CD4-positive, CD25-positive, alpha-beta regulatory T cell (primary cell): ENCODE results near the gene GINS2. TPM values are rescaled to one million over a fixed set of nuclear protein-coding genes. Genes with fewer than 3 reads are reported as not detected.

Source experiments
- ATAC-seq, 2 donors: fragments of 150-1000 bp; cut with Tn5 transposase; one replicate each; pipeline ENCODE4 v1.10.0; 2021; ENCODE audit warnings: low read depth in 2 of 2, moderate number of reproducible peaks in 2 of 2, moderate library complexity in 1 of 2
- DNase-seq, 3 donors: peaks; one replicate each; pipeline versions ENCODE4 v3.0.0 to v3.0.0-alpha.2; 2012 to 2022; ENCODE audit warnings: mixed read lengths in 1 of 3
- H3K27ac ChIP-seq: one replicate; pipeline ENCODE4 v1.7.0; 2013; ENCODE audit warnings: mild to moderate bottlenecking, low read length; ENCODE audit not compliant: insufficient read depth, poor library complexity, severe bottlenecking
- H3K27me3 ChIP-seq: one replicate; pipeline ENCODE4 v1.7.0; 2013; ENCODE audit warnings: low read length; ENCODE audit not compliant: control insufficient read depth, insufficient read depth
- H3K36me3 ChIP-seq: one replicate; pipeline ENCODE4 v1.7.0; 2013; ENCODE audit warnings: mild to moderate bottlenecking, low read length, moderate library complexity; ENCODE audit not compliant: control insufficient read depth, insufficient read depth
- H3K4me1 ChIP-seq: 2 replicates; pipeline ENCODE4 v1.7.0; 2013; ENCODE audit warnings: mild to moderate bottlenecking, low read length; ENCODE audit not compliant: insufficient read depth, control insufficient read depth, poor library complexity, severe bottlenecking
- H3K4me3 ChIP-seq: one replicate; pipeline ENCODE4 v1.7.0; 2013; ENCODE audit warnings: low read depth, mild to moderate bottlenecking, low read length, moderate library complexity
- H3K9me3 ChIP-seq, 2 experiments: 1 replicate in 1 of 2; 2 replicates in 1 of 2; pipeline ENCODE4 v1.7.0; 2013; ENCODE audit warnings: low read length in 2 of 2, mild to moderate bottlenecking in 1 of 2, moderate library complexity in 1 of 2; ENCODE audit not compliant: control insufficient read depth in 2 of 2
- H3K27ac Mint-ChIP-seq, 3 donors: one replicate each; pipeline ENCODE4 v1.8.0; 2020 to 2022; ENCODE audit warnings: mild to moderate bottlenecking in 3 of 3, mixed read lengths in 3 of 3, moderate library complexity in 2 of 3
- H3K27me3 Mint-ChIP-seq: one replicate; pipeline ENCODE4 v1.8.0; 2022; ENCODE audit warnings: mild to moderate bottlenecking, mixed read lengths
- H3K36me3 Mint-ChIP-seq: one replicate; pipeline ENCODE4 v1.8.0; 2020; ENCODE audit warnings: mixed read lengths
- H3K4me1 Mint-ChIP-seq, 4 donors: one replicate each; pipeline ENCODE4 v1.8.0; 2020 to 2022; ENCODE audit warnings: mixed read lengths in 4 of 4, mild to moderate bottlenecking in 1 of 4
- H3K4me3 Mint-ChIP-seq, 4 donors: one replicate each; pipeline ENCODE4 v1.8.0; 2020 to 2022; ENCODE audit warnings: mild to moderate bottlenecking in 4 of 4, mixed read lengths in 4 of 4, moderate library complexity in 3 of 4
- H3K9me3 Mint-ChIP-seq, 7 donors: one replicate each; pipeline ENCODE4 v1.8.0; 2020 to 2022; ENCODE audit warnings: mixed read lengths in 7 of 7, mild to moderate bottlenecking in 3 of 7, moderate library complexity in 2 of 7
- polyA plus RNA-seq, 4 donors: library from polyadenylated mRNA; unstranded; fragments of 300-500 nt; fragmentation: Illumina TruSeq; gene quantifications; one replicate each; pipeline ENCODE4 v1.2.3, GENCODE V29; 2021
- total RNA-seq: library from RNA; stranded (reverse); gene quantifications from one replicate; pipeline ENCODE4 v1.2.3, GENCODE V29; 2022

Gene GINS2
- total and polyA plus RNA-seq, 5 donors from 2014 or later, result 2.9 to 5.1 (median 3.9) TPM

DNA sequence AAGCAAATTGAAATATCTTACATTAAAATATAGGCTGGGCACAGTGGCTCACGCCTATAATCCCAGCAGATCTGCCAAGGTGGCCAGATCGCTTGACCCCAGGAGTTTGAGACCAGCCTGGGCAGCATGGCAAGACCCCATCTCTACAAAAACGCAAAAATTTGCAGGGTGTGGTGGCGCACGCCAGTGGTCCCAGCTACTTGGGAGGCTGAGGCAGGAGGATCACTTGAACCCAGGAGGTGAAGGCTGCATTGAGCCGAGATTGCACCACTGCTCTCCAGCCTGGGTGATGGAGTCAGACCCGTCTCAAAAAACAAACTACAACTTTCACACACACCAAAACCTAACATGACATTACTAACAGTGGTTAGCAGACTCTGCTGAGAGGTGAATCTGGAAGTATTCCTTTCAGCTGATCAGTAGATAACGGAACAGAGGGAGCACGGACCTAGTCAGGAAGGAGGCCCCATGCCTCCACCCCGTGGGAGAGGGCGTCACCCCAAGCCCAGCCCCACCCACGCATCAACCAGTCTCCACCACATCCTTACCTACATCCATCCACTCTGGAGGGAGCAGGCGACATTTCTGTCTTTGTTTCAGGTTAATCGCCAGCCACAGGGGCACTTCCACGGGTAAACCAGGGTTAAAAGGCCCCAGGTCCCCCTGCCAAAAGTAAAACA, 1.7 kb downstream of the GINS2 start:
- Histone ChIP-seq H3K4me3 (no peak overlapping the region), H3K36me3 (no peaks in the 10 kb centered on the region), H3K27me3 (peaks cover 5% of the 10 kb centered on the region), H3K4me1 (peaks cover 19% of the 10 kb centered on the region), H3K9me3 (no peaks in the 10 kb centered on the region), H3K27ac (no peak overlapping the region)
- DNase-seq, result peak in 2 of 3 donors; percentile 13 to 48
- no peak for ATAC-seq
- Mint-ChIP-seq H3K9me3 (no peaks in the 10 kb centered on the region), H3K4me3 (peak overlapping the region; percentile 77 to 87 (median 80)), H3K27me3 (peaks cover 14% of the 10 kb centered on the region), H3K27ac (peak overlapping the region in 2 of 3 donors; percentile 20 to 41), H3K4me1 (peaks cover 0 to 21% (median 10%) of the 10 kb centered on the region in 4 donors), H3K36me3 (peaks cover 4% of the 10 kb centered on the region)

DNA sequence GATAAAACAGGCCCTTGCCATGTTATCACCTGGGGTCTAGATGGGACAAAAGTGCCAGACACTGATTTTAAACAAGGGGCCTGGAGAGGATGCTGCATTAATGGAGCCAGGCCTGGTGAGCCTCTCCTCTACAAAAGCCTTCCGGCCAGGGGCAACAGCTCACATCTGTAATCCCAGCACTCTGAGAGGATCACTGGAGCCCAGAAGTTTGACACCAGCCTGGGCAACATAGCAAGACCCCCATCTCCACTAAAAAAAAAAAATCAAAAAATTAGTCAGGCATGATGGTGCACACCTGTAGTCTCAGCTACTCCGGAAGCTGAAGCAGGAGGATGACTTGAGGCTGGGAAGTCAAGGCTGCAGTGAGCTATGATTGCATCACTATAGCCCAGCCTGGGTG, 3.5 kb downstream of the GINS2 start:
- ATAC-seq (no peak), DNase-seq (no peak)
- Mint-ChIP-seq H3K27ac (no peak overlapping the region), H3K4me3 (no peak overlapping the region), H3K27me3 (peaks cover under 1% of the 10 kb centered on the region), H3K36me3 (peaks cover 9% of the 10 kb centered on the region), H3K9me3 (no peaks in the 10 kb centered on the region), H3K4me1 (peaks cover 4 to 26% (median 15%) of the 10 kb centered on the region in 4 donors)
- H3K4me1 ChIP-seq, result peaks cover 19% of the 10 kb centered on the region
- peaks cover 3% of the 10 kb centered on the region for H3K36me3 ChIP-seq
- H3K27me3 ChIP-seq, result no peaks in the 10 kb centered on the region
- no peak overlapping the region for H3K27ac ChIP-seq
- no peak overlapping the region for H3K4me3 ChIP-seq
- no peaks in the 10 kb centered on the region for H3K9me3 ChIP-seq

DNA sequence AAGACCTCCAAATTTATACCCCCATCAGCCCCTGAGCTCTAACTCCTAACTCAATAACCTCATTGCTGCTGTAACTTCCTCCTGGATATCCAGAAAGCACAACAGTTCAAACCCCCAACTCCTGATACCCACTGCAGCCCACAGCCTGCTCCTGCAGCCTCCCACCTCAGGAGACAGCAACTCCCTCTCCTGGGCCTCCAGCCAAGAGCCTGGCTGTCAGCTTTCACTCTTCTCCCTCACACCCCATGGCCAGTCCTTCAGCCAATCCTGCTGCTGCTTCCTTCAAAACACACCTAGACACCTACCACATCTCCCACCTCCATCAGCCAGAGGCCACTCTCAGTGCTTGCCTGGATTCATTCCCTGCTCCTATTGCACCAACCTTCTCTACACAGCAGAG, 5.4 kb downstream of the GINS2 start:
- no peak for ATAC-seq
- DNase-seq, result no peak
- Histone ChIP-seq H3K4me1 (peaks cover 13% of the 10 kb centered on the region), H3K9me3 (no peaks in the 10 kb centered on the region), H3K36me3 (peaks cover 3% of the 10 kb centered on the region), H3K27me3 (no peaks in the 10 kb centered on the region), H3K4me3 (no peak overlapping the region), H3K27ac (no peak overlapping the region)
- Mint-ChIP-seq H3K9me3 (no peaks in the 10 kb centered on the region), H3K36me3 (peaks cover 15% of the 10 kb centered on the region), H3K4me3 (peak overlapping the region in 2 of 4 donors; percentile 7 to 8), H3K27me3 (no peaks in the 10 kb centered on the region), H3K27ac (peak overlapping the region in 1 of 3 donors; percentile 67), H3K4me1 (peaks cover 4 to 26% (median 15%) of the 10 kb centered on the region in 4 donors)

DNA sequence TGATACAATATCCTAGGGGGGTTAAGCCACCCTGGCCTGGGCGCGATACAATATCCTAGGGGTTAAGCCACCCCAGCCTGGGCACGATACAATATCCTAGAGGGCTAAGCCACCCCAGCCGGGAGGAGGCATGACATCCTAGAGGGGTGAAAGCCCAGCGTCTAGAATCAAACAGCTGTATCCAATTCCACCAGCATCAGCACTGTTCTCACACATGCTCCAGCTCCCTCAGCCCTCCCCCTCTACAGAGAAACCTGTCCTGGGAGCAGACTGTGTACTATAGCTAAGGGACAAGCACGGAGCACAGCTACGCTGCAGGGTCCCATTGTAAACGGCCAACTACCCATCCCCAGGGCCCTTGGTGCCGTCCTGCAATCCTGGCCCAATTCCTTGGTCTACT, 6.2 kb downstream of the GINS2 start:
- peaks cover 15% of the 10 kb centered on the region for H3K36me3 Mint-ChIP-seq
- H3K4me3 Mint-ChIP-seq, result peak overlapping the region in 1 of 4 donors; percentile 8
- no peaks in the 10 kb centered on the region for H3K9me3 Mint-ChIP-seq
- no peak for ATAC-seq
- Histone ChIP-seq H3K4me1 (peaks cover 7% of the 10 kb centered on the region), H3K36me3 (peaks cover 10% of the 10 kb centered on the region), H3K27ac (no peak overlapping the region), H3K4me3 (no peak overlapping the region), H3K9me3 (no peaks in the 10 kb centered on the region), H3K27me3 (no peaks in the 10 kb centered on the region)
- no peak for DNase-seq
- H3K4me1 Mint-ChIP-seq, result peaks cover 4 to 20% (median 12%) of the 10 kb centered on the region in 4 donors
- no peaks in the 10 kb centered on the region for H3K27me3 Mint-ChIP-seq
- H3K27ac Mint-ChIP-seq, result peak overlapping the region in 1 of 3 donors; percentile 69

DNA sequence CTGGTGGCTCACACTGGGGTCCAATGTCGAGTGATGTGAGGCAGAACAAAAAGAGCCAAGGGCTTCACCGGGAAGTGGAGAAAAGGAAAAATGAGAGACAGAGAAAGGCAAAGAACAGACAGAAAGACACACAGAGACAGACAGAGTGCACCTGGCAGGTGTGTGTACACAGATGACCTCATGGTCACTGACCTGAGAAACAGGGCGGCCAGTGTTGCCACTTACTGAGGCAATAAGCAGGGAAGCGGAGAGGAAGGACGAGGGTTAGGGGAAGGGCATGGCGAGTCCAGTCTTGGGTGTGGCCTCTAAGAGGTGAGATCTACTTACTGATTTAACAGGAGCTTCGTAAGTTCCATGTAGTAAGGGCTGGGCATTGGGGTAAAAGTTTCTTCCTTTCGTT, 7.5 kb downstream of the GINS2 start:
- Mint-ChIP-seq H3K27me3 (no peaks in the 10 kb centered on the region), H3K4me1 (peaks cover 4 to 12% (median 8%) of the 10 kb centered on the region in 4 donors), H3K4me3 (no peak overlapping the region), H3K36me3 (peaks cover 15% of the 10 kb centered on the region), H3K27ac (peak overlapping the region; percentile 6 to 85 (median 8)), H3K9me3 (no peaks in the 10 kb centered on the region)
- H3K36me3 ChIP-seq, result peaks cover 10% of the 10 kb centered on the region
- H3K9me3 ChIP-seq, result no peaks in the 10 kb centered on the region
- no peaks in the 10 kb centered on the region for H3K27me3 ChIP-seq
- DNase-seq (no peak), ATAC-seq (no peak)
- H3K27ac ChIP-seq, result no peak overlapping the region
- no peak overlapping the region for H3K4me3 ChIP-seq
- no peaks in the 10 kb centered on the region for H3K4me1 ChIP-seq

DNA sequence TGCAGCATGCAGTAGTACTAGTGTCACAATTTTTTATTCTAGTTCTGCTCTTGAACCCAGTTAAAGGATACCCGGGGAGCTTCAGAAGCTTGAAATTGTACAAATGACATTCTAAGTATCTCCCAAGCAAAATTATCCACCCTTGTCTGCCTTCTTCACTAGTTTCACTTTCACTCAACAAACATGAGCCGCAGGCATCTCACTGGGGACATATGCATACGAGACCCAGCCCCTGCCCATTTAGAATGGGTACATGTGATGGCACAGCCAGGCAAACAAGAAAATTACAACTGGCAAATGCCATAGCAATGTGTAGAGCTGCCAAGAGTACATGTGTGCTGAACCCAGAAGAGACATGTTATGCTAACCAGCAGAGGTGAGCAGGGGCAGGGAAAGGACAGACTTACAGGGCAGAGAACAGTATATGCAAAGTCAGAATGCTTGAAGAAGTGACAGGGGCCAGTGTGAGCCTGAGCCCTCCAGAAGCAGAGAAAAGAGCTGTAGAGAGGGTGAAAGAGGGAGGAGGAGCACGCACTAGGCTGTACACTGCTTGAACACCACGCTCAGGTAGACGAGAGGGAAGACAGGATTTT, 8.3 kb downstream of the GINS2 start:
- H3K27me3 ChIP-seq, result no peaks in the 10 kb centered on the region
- Mint-ChIP-seq H3K4me3 (peak overlapping the region; percentile 1 to 65 (median 32)), H3K27me3 (no peaks in the 10 kb centered on the region), H3K36me3 (peaks cover 15% of the 10 kb centered on the region), H3K27ac (peak overlapping the region in 2 of 3 donors; percentile 8 to 75), H3K9me3 (no peaks in the 10 kb centered on the region), H3K4me1 (peaks cover 4 to 12% (median 8%) of the 10 kb centered on the region in 4 donors)
- H3K4me1 ChIP-seq, result no peaks in the 10 kb centered on the region
- ATAC-seq (peak in 1 of 2 donors; percentile 28), DNase-seq (peak in 1 of 3 donors; percentile 37)
- H3K36me3 ChIP-seq, result peaks cover 10% of the 10 kb centered on the region
- H3K9me3 ChIP-seq, result no peaks in the 10 kb centered on the region
- peak overlapping the region; percentile 48 for H3K4me3 ChIP-seq
- H3K27ac ChIP-seq, result no peak overlapping the region

DNA sequence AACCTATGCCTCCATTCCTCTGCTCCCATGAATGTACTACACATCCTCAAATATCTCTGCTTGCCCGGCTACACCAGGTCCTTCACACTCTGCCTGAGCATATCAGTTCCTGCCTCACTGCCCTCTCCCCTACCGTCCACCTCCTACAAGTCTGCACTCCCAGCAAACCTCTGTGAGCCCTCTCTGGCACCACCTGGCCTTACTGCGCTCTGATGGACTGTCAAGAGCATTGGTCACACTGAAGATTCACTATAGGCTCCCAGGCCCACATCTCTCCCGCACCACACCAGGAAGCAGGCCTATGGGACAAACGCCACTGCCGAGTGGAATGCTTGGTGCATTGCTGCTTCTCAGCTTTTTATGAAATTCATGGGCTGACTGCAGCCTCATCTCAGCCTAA, 8.9 kb downstream of the GINS2 start:
- peaks cover 11% of the 10 kb centered on the region for H3K36me3 ChIP-seq
- Mint-ChIP-seq H3K4me1 (peaks cover 4 to 12% (median 9%) of the 10 kb centered on the region in 4 donors), H3K27me3 (no peaks in the 10 kb centered on the region), H3K9me3 (no peaks in the 10 kb centered on the region), H3K27ac (peak overlapping the region; percentile 68 to 75 (median 74)), H3K4me3 (peak overlapping the region in 1 of 4 donors; percentile 15), H3K36me3 (peaks cover 19% of the 10 kb centered on the region)
- no peaks in the 10 kb centered on the region for H3K27me3 ChIP-seq
- no peak for ATAC-seq
- H3K4me1 ChIP-seq, result no peaks in the 10 kb centered on the region
- H3K9me3 ChIP-seq, result no peaks in the 10 kb centered on the region
- DNase-seq, result no peak
- no peak overlapping the region for H3K27ac ChIP-seq
- H3K4me3 ChIP-seq, result no peak overlapping the region
